ENCODE results near the gene SDC4.
"Not testable (repeated sequence)": the region's sequence is repeated elsewhere in the genome, so short reads cannot be mapped to it uniquely, and the experiment has no call there.

The SDC4 gene

GRCh38 chr20:45365444-45365970 is 17.3 kb upstream of the SDC4 start:
- no peak overlapping the region for H3K27ac ChIP-seq
- no peak for DNase-seq (ENCODE audit: low read depth, low spot score)

GRCh38 chr20:45363611-45364492 is 15.6 kb upstream of the SDC4 start:
- no peak for DNase-seq (ENCODE audit: low read depth, low spot score)
- peak overlapping the region; percentile 88 for H3K27ac ChIP-seq

- H3K27ac ChIP-seq: peak within 1 kb of the TSS; percentile 88
- peak; percentile 91 for DNase-seq (ENCODE audit: low read depth, low spot score)
Measured at GRCh38 chr20:45362804-45363610, 14.8 kb upstream of the SDC4 start, which contains the start of gene SYS1. SYS1 (plus strand) TSS chr20:45363156; CDS start chr20:45363532, 376 bp downstream.

GRCh38 chr20:45361793-45362192 is 13.6 kb upstream of the SDC4 start:
- no peak overlapping the region for H3K27ac ChIP-seq
- DNase-seq (ENCODE audit: low read depth, low spot score): no peak

GRCh38 chr20:45359406-45360148 is 11.4 kb upstream of the SDC4 start:
- DNase-seq (ENCODE audit: low read depth, low spot score): no peak
- peak overlapping the region; percentile 78 for H3K27ac ChIP-seq

- DNase-seq (ENCODE audit: low read depth, low spot score): no peak
- peak overlapping the region; percentile 78 for H3K27ac ChIP-seq
Measured at GRCh38 chr20:45359069-45359405, 10.8 kb upstream of the SDC4 start.

- no peak for DNase-seq (ENCODE audit: low read depth, low spot score)
- H3K27ac ChIP-seq: peak overlapping the region; percentile 78
Measured at GRCh38 chr20:45358282-45359068, 10.3 kb upstream of the SDC4 start.

GRCh38 chr20:45355209-45356084 is 7.2 kb upstream of the SDC4 start:
- peak overlapping the region; percentile 21 for H3K27ac ChIP-seq
- no peak for DNase-seq (ENCODE audit: low read depth, low spot score)

GRCh38 chr20:45354423-45355208 is 6.4 kb upstream of the SDC4 start:
- no peak for DNase-seq (ENCODE audit: low read depth, low spot score)
- H3K27ac ChIP-seq: peak overlapping the region; percentile 21

GRCh38 chr20:45353746-45354145 is 5.5 kb upstream of the SDC4 start:
- H3K27ac ChIP-seq: no peak overlapping the region
- no peak for DNase-seq (ENCODE audit: low read depth, low spot score)

- no peak for DNase-seq (ENCODE audit: low read depth, low spot score)
- no peak overlapping the region for H3K27ac ChIP-seq
Measured at GRCh38 chr20:45352729-45353128, 4.5 kb upstream of the SDC4 start.

- not testable (repeated sequence) for H3K27ac ChIP-seq; DNase-seq (ENCODE audit: low read depth, low spot score)
Measured at GRCh38 chr20:45350795-45351194, 2.6 kb upstream of the SDC4 start.

GRCh38 chr20:45350217-45350616 is 2.0 kb upstream of the SDC4 start:
- no peak for DNase-seq (ENCODE audit: low read depth, low spot score)
- no peak overlapping the region for H3K27ac ChIP-seq

GRCh38 chr20:45347297-45347935 is 808 bp downstream of the SDC4 start:
- H3K27ac ChIP-seq: peak overlapping the region; percentile 97
- no peak for DNase-seq (ENCODE audit: low read depth, low spot score)

GRCh38 chr20:45346851-45347250 is 1.4 kb downstream of the SDC4 start:
- DNase-seq (ENCODE audit: low read depth, low spot score): no peak
- H3K27ac ChIP-seq: peak overlapping the region; percentile 97

- no peak for DNase-seq (ENCODE audit: low read depth, low spot score)
Measured at GRCh38 chr20:45346291-45346718, 1.9 kb downstream of the SDC4 start.

More at GRCh38 chr20:45346291-45346718, 1.9 kb downstream of the SDC4 start:
- H3K27ac ChIP-seq: peak overlapping the region; percentile 97
